ENCODE measurements around the gene ACOT7. TPM values are rescaled to one million over a fixed set of nuclear protein-coding genes. Genes with fewer than 3 reads are reported as not detected.

The ACOT7 gene
- total and polyA plus RNA-seq, 5 donors, result 5.9 to 9.5 (median 7.5) TPM

DNA sequence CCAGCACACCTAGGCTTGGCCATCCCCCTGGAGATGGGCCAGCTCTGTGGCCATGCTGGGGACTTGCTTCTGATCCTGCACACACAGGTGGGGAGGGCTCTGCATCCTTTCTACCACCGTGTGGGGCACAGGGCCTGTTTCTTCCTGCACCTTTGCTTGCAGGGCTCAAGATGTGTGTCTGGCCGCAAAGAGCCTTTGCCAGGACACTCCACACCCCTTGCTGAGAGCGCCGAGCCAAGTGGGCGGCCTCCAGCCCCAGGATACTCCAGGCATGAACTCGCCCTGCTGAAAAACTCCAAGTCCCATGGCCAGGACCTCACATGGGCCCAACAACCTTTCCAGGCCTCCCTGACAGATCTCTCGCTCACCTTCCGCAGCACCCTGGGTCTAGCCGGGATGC lies 121.1 kb downstream of the ACOT7 start:
- no peak overlapping the region for H3K4me3 ChIP-seq (ENCODE audit: low read length)
- 73% methylated on average over 9 of the region's 9 CpGs for whole genome bisulfite sequencing
- no peak overlapping the region for H3K27ac ChIP-seq (ENCODE audit: low read length)
- intact Hi-C loops (cut with DNase I), result no loop called here
- no peaks in the 10 kb centered on the region for H3K27me3 ChIP-seq (ENCODE audit: control insufficient read depth, insufficient read depth)
- no peaks in the 10 kb centered on the region for H3K4me1 ChIP-seq (ENCODE audit: control insufficient read depth, insufficient read depth, low read length)
- ATAC-seq (no peak), DNase-seq (peak in 1 of 3 donors; percentile 76)
- no peaks in the 10 kb centered on the region for H3K9me3 ChIP-seq (ENCODE audit: control insufficient read depth, low read length)

DNA sequence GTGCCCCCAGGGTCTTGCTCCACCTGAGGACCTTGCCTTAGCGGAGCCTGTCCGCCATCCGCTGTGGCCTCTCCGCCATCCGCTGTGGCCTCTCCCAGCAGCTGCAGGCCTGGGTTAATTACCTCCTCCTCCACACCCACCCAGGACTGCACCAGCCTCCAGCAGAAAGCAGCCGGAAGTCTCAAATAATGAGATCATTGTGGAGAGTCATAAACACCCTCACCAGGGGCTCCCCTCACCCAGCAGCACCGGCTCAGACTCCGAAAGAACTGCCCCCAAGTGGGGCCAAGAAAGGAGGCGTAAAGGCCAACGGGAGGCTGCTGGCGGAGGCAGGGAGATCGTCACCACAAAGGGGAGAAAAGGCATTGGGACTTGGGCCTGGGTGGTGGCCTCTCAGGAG lies 122.0 kb downstream of the ACOT7 start:
- H3K4me1 ChIP-seq (ENCODE audit: control insufficient read depth, insufficient read depth, low read length), result no peaks in the 10 kb centered on the region
- H3K4me3 ChIP-seq (ENCODE audit: low read length), result no peak overlapping the region
- DNase-seq (peak in 1 of 3 donors; percentile 16), ATAC-seq (no peak)
- WGBS, result 76% methylated on average over 12 of the region's 12 CpGs
- H3K9me3 ChIP-seq (ENCODE audit: control insufficient read depth, low read length), result no peaks in the 10 kb centered on the region
- no peaks in the 10 kb centered on the region for H3K27me3 ChIP-seq (ENCODE audit: control insufficient read depth, insufficient read depth)
- intact Hi-C loops (cut with DNase I), result no loop called here
- no peak overlapping the region for H3K27ac ChIP-seq (ENCODE audit: low read length)

DNA sequence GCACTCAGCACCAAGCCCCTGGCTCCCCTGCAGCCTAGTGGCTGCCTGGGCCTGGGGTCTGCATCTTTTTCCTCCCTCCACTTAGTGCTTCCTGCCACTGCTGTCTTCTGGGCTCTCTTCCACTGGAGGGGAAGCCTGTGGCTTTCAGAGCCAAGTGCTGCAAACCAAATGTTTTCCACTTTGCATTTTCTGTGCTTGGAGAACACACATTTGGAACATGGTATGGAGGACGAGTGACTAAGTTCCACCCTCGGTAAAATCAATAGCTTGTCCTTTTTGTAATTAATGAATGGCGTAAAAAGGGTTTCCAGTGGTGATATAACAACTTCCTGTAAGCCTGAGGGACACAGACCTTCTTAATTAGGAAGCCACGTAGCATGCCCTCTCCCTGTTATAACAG lies 122.6 kb downstream of the ACOT7 start:
- Histone ChIP-seq H3K27ac (ENCODE audit: low read length) (no peak overlapping the region), H3K4me3 (ENCODE audit: low read length) (no peak overlapping the region), H3K9me3 (ENCODE audit: control insufficient read depth, low read length) (no peaks in the 10 kb centered on the region), H3K27me3 (ENCODE audit: control insufficient read depth, insufficient read depth) (no peaks in the 10 kb centered on the region), H3K4me1 (ENCODE audit: control insufficient read depth, insufficient read depth, low read length) (no peaks in the 10 kb centered on the region)
- intact Hi-C loops (cut with DNase I), result no loop called here
- 59% methylated on average over 4 of the region's 4 CpGs for WGBS
- ATAC-seq (no peak), DNase-seq (no peak)

DNA sequence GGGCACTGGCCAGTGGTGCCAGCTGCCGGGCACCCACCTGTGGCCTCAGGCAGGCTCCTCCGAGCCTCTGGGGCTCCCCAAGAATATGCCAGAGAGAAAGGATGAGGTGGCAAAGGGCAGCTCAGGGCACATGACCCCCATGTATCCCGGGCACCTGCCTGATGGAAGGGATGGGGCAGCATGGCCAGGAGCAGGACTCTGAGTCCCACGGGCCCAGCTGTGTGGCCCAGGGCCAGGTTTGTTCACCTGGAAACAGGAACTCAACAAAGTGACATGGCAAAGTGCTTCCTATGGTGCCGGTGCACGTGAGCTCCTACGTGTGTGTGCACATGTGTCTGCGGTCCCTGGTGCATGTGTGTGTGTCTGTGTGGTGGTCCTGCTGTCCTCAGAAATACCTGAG lies 123.2 kb downstream of the ACOT7 start:
- H3K9me3 ChIP-seq (ENCODE audit: control insufficient read depth, low read length), result no peaks in the 10 kb centered on the region
- no peak overlapping the region for H3K4me3 ChIP-seq (ENCODE audit: low read length)
- ATAC-seq, result no peak
- H3K4me1 ChIP-seq (ENCODE audit: control insufficient read depth, insufficient read depth, low read length), result no peaks in the 10 kb centered on the region
- intact Hi-C loops (cut with DNase I), result no loop called here
- no peak overlapping the region for H3K27ac ChIP-seq (ENCODE audit: low read length)
- DNase-seq, result no peak
- 80% methylated on average over 8 of the region's 8 CpGs for WGBS
- no peaks in the 10 kb centered on the region for H3K27me3 ChIP-seq (ENCODE audit: control insufficient read depth, insufficient read depth)

DNA sequence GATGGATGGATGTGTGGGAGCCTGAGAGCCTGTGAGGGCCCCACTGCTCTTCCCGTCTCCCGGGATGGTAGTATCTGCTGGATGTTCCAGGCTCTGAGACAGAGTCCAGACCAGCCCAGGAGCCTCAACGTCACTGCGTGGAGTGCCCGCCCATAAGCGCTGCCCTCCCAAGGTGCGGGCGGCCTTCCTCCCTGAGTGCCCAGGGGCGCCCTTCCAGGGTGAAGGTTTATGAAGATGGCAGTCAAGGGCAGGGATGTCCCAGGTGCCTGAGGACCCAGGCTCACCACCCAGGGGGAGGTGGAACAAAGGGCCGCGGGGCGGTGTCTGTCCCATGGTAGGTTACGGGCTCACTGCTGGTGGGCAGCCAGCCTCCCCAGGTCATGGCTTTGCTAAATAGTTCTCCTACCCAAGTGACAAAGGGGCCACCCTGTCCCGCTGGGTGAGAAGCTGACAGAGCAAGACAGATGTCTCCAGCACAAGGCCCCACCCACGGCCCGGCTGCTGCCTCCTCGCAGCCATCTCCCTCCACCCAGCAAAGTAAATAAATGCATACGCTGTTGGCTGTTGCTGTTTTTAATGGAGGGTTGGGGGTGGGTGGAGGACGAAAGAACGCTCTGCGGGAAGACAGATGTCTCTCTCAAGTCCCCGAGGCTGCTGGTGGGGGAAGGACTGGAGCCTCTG lies 123.7 kb downstream of the ACOT7 start:
- WGBS, result 77% methylated on average over 22 of the region's 22 CpGs
- H3K4me1 ChIP-seq (ENCODE audit: control insufficient read depth, insufficient read depth, low read length), result no peaks in the 10 kb centered on the region
- H3K4me3 ChIP-seq (ENCODE audit: low read length), result no peak overlapping the region
- intact Hi-C loops (cut with DNase I), result loop anchor here in 1 of 4 donors (5.0 kb wide), 1 partner anchor 57 kb away; no protein-coding TSS in a partner anchor
- no peaks in the 10 kb centered on the region for H3K27me3 ChIP-seq (ENCODE audit: control insufficient read depth, insufficient read depth)
- ATAC-seq (no peak), DNase-seq (peak in 1 of 3 donors; percentile 43)
- H3K27ac ChIP-seq (ENCODE audit: low read length), result no peak overlapping the region
- no peaks in the 10 kb centered on the region for H3K9me3 ChIP-seq (ENCODE audit: control insufficient read depth, low read length)

DNA sequence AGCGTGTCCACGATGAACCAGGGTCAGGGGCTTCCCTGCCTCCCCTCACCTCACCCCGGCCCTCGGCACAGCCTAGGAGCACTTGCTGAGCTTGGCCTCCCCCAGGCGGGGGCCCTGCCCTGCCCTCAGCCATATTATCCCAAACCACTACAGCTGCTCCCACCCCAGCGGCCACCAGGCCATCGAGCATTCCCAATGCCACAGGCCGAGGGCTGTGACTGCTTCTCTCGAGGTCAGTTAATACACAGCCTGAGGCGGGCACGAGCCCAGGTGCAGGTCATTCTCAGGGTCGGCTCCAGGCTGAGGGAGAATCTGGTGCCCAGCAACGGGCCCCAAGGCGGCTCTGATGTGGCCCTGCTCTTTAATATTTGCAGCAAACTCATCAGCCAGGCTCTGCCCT lies 124.3 kb downstream of the ACOT7 start:
- DNase-seq (no peak), ATAC-seq (no peak)
- WGBS, result 90% methylated on average over 14 of the region's 14 CpGs
- no peaks in the 10 kb centered on the region for H3K9me3 ChIP-seq (ENCODE audit: control insufficient read depth, low read length)
- no peaks in the 10 kb centered on the region for H3K27me3 ChIP-seq (ENCODE audit: control insufficient read depth, insufficient read depth)
- no peak overlapping the region for H3K4me3 ChIP-seq (ENCODE audit: low read length)
- no peaks in the 10 kb centered on the region for H3K4me1 ChIP-seq (ENCODE audit: control insufficient read depth, insufficient read depth, low read length)
- intact Hi-C loops (cut with DNase I), result loop anchor here in 1 of 4 donors (5.0 kb wide), 1 partner anchor 58 kb away; no protein-coding TSS in a partner anchor
- H3K27ac ChIP-seq (ENCODE audit: low read length), result no peak overlapping the region

DNA sequence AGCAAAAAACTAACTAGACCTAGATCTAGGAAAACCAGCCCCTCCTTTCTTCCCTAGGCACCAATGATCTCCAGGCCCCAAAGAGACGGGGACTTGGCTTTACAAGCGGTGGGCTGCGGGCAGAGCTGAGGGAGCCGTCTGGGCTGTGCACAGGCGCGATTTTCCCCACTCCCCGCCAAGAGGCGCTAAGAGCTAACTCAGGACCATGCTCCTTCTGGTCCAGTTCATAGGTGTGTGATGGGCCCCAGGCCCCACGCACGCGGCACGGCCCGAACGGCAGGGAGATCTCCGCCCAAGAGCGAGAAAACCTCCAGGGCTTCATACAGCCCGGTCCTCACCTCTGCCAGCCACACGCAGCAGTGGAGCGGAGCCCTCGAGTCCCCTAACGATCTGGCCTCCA lies 125.2 kb downstream of the ACOT7 start:
- intact Hi-C loops (cut with DNase I), result loop anchor here in 1 of 4 donors (5.0 kb wide), 1 partner anchor 59 kb away; no protein-coding TSS in a partner anchor
- WGBS, result 82% methylated on average over 21 of the region's 21 CpGs
- no peak for DNase-seq
- ATAC-seq, result no peak
- no peaks in the 10 kb centered on the region for H3K4me1 ChIP-seq (ENCODE audit: control insufficient read depth, insufficient read depth, low read length)
- no peak overlapping the region for H3K4me3 ChIP-seq (ENCODE audit: low read length)
- no peaks in the 10 kb centered on the region for H3K27me3 ChIP-seq (ENCODE audit: control insufficient read depth, insufficient read depth)
- H3K9me3 ChIP-seq (ENCODE audit: control insufficient read depth, low read length), result no peaks in the 10 kb centered on the region
- H3K27ac ChIP-seq (ENCODE audit: low read length), result no peak overlapping the region

DNA sequence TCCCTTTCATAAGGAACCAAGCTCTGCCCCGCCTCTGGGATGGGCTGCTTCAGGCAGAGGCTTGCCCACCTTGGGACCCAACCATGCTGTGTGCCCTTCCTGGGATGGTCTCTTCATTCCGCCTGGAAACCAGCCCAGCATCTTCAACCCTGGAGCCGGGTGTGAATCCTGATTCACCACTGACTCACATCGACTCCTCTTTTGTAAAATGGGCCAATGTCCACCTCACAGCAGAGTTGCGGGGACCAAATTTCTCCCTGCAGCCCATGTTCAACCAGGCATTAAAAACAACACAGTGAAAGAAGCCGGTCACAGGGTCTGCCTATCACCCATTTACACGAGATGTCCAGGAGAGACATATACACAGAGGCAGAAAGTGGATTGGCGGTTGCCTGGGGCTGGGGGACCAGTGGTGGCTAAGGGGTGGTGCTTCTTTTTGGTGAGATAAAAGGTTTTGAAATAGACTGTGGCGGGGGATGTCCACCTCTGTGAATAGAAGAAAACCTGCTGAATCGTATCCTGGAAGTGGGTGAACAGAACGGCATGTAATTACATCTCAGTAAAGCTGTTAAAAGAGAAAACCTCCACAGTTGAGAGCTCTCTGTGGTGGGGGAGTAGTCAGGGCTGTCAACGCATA lies 125.8 kb downstream of the ACOT7 start:
- no peak for DNase-seq
- no peak for ATAC-seq
- Histone ChIP-seq H3K4me3 (ENCODE audit: low read length) (no peak overlapping the region), H3K27ac (ENCODE audit: low read length) (no peak overlapping the region), H3K27me3 (ENCODE audit: control insufficient read depth, insufficient read depth) (no peaks in the 10 kb centered on the region), H3K4me1 (ENCODE audit: control insufficient read depth, insufficient read depth, low read length) (no peaks in the 10 kb centered on the region), H3K9me3 (ENCODE audit: control insufficient read depth, low read length) (no peaks in the 10 kb centered on the region)
- 90% methylated on average over 12 of the region's 12 CpGs for WGBS
- intact Hi-C loops (cut with DNase I), result loop anchor here in 1 of 4 donors (5.0 kb wide), 1 partner anchor 59 kb away; no protein-coding TSS in a partner anchor

DNA sequence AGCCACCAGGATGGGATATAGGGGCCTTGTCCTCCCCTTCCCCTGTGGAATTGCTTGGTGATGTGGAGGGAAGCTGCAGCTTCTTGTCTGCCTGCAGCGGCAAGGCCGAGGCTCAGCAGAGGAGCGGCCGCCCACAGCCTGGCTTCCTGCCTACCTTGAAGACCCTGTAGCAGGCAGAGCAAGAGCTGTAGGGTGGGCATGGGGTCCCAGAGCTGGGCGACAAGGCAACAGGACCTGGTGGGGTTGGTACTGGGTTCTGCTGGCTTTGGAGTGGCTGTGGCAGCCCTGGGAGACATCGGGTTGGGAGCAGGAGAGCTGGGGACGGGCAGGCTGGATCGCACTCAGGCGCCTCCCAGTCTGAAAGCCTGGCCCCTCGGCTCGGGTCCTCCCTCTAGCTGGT lies 126.9 kb downstream of the ACOT7 start:
- no peak overlapping the region for H3K4me3 ChIP-seq (ENCODE audit: low read length)
- no peak overlapping the region for H3K27ac ChIP-seq (ENCODE audit: low read length)
- H3K4me1 ChIP-seq (ENCODE audit: control insufficient read depth, insufficient read depth, low read length), result no peaks in the 10 kb centered on the region
- 79% methylated on average over 11 of the region's 11 CpGs for WGBS
- H3K27me3 ChIP-seq (ENCODE audit: control insufficient read depth, insufficient read depth), result no peaks in the 10 kb centered on the region
- intact Hi-C loops (cut with DNase I), result loop anchor here in 1 of 4 donors (5.0 kb wide), 1 partner anchor 61 kb away; no protein-coding TSS in a partner anchor
- no peaks in the 10 kb centered on the region for H3K9me3 ChIP-seq (ENCODE audit: control insufficient read depth, low read length)
- DNase-seq (no peak), ATAC-seq (no peak)

DNA sequence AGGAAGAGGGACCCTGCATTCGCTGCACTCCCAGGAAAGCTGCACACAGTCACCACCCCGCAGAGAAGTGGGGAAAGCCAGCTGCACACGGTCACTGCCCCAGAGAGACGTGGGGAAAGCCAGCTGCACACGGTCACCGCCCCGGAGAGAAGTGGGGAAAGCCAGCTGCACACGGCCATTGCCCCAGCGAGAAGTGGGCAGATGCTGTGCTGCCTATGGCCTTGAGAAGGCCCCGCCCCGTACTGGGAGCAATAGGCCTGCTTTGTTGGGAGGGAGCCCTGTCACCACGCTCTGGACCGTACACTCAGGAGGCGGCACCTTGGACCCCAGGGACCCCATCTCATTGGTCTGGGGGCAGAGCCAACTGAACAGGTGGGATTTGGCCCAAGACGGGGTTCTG lies 128.4 kb downstream of the ACOT7 start:
- Histone ChIP-seq H3K4me1 (ENCODE audit: control insufficient read depth, insufficient read depth, low read length) (no peaks in the 10 kb centered on the region), H3K4me3 (ENCODE audit: low read length) (no peak overlapping the region), H3K27ac (ENCODE audit: low read length) (no peak overlapping the region), H3K9me3 (ENCODE audit: control insufficient read depth, low read length) (no peaks in the 10 kb centered on the region), H3K27me3 (ENCODE audit: control insufficient read depth, insufficient read depth) (no peaks in the 10 kb centered on the region)
- WGBS, result 89% methylated on average over 15 of the region's 15 CpGs
- intact Hi-C loops (cut with DNase I), result loop anchor here in 1 of 4 donors (5.0 kb wide), 1 partner anchor 62 kb away; no protein-coding TSS in a partner anchor
- ATAC-seq (no peak), DNase-seq (no peak)

DNA sequence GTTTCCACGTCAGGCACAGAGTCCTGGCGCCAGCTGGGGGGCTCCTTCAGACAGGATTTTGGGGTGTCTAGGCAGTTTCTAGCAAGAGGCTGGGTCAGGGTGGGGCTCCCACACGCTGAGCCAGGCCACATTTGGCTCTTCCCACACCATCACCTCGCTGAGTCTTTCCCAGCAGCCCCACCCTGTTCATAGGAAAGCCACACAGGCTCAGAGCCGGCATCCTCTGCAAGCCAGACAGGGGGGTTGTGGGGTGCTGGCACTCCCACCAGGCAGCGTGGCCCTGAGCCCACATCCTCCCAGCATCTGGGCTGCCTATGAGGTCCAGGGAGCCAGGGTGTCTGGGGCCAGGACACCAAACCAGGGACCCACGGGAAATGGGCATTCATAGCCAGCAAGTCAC lies 129.9 kb downstream of the ACOT7 start:
- Histone ChIP-seq H3K4me1 (ENCODE audit: control insufficient read depth, insufficient read depth, low read length) (no peaks in the 10 kb centered on the region), H3K27me3 (ENCODE audit: control insufficient read depth, insufficient read depth) (no peaks in the 10 kb centered on the region), H3K9me3 (ENCODE audit: control insufficient read depth, low read length) (no peaks in the 10 kb centered on the region), H3K4me3 (ENCODE audit: low read length) (no peak overlapping the region), H3K27ac (ENCODE audit: low read length) (no peak overlapping the region)
- intact Hi-C loops (cut with DNase I), result no loop called here
- DNase-seq (peak in 1 of 3 donors; percentile 70), ATAC-seq (no peak)
- WGBS, result 62% methylated on average over 7 of the region's 7 CpGs

Data from right cardiac atrium (tissue), 5 donors.